Natural killer cell (primary cell): ENCODE data around the gene SHISAL1. TPM values are rescaled to one million over a fixed set of nuclear protein-coding genes. Genes with fewer than 3 reads are reported as not detected.

Experiments used
- ATAC-seq, 3 donors: fragments of 150-1000 bp in 2 of 3; fragments of 200-7000 bp in 1 of 3; cut with Tn5 transposase; 1 replicate in 1 of 3; 2 replicates in 2 of 3; pipeline ENCODE4 v1.10.0; 2021; ENCODE audit warnings: mild to moderate bottlenecking in 2 of 3, moderate library complexity in 2 of 3
- DNase-seq, 2 donors: peaks; one replicate each; pipeline versions ENCODE4 v3.0.0 to v3.0.0-alpha.2; 2013 to 2021; ENCODE audit warnings: mixed read lengths in 1 of 2
- H3K27ac ChIP-seq: one replicate; pipeline ENCODE4 v1.5.1; 2013; ENCODE audit warnings: mild to moderate bottlenecking, low read length
- H3K27me3 ChIP-seq: one replicate; pipeline ENCODE4 v1.6.1; 2013; ENCODE audit warnings: low read length; ENCODE audit not compliant: control insufficient read depth, insufficient read depth
- H3K36me3 ChIP-seq: one replicate; pipeline ENCODE4 v1.6.1; 2013; ENCODE audit warnings: low read length; ENCODE audit not compliant: control insufficient read depth, insufficient read depth
- H3K4me1 ChIP-seq: one replicate; pipeline ENCODE4 v1.6.1; 2013; ENCODE audit warnings: low read length; ENCODE audit not compliant: control insufficient read depth, insufficient read depth
- H3K4me3 ChIP-seq: one replicate; pipeline ENCODE4 v1.5.1; 2013; ENCODE audit warnings: low read length
- H3K9me3 ChIP-seq: one replicate; pipeline ENCODE4 v1.6.1; 2013; ENCODE audit warnings: low read length; ENCODE audit not compliant: control insufficient read depth, insufficient read depth
- H3K27ac Mint-ChIP-seq, 2 donors: one replicate each; pipeline ENCODE4 v1.8.0; 2022; ENCODE audit warnings: mild to moderate bottlenecking in 2 of 2, mixed read lengths in 2 of 2, moderate library complexity in 1 of 2
- H3K27me3 Mint-ChIP-seq, 2 donors: one replicate each; pipeline ENCODE4 v1.8.0; 2022; ENCODE audit warnings: low read depth in 2 of 2, mixed read lengths in 2 of 2
- H3K36me3 Mint-ChIP-seq: one replicate; pipeline ENCODE4 v1.8.0; 2022; ENCODE audit warnings: mixed read lengths
- H3K4me1 Mint-ChIP-seq, 2 donors: one replicate each; pipeline ENCODE4 v1.8.0; 2022; ENCODE audit warnings: mixed read lengths in 2 of 2
- H3K4me3 Mint-ChIP-seq: one replicate; pipeline ENCODE4 v1.8.0; 2022; ENCODE audit warnings: mild to moderate bottlenecking, moderate library complexity, mixed read lengths
- H3K9me3 Mint-ChIP-seq, 2 donors: one replicate each; pipeline ENCODE4 v1.8.0; 2022; ENCODE audit warnings: mixed read lengths in 2 of 2
- WGBS: methylation state at CpG from one replicate; pipeline ENCODE4 v1.1.7; 2013; ENCODE audit warnings: missing lambda C conversion rate; ENCODE audit not compliant: insufficient coverage; 5-methylcytosine and 5-hydroxymethylcytosine counted together
- intact Hi-C: fragments of 100-400 bp; cut with micrococcal nuclease; formaldehyde crosslinking; loops from one replicate; pipeline ENCODE4 v1.14.2; 2022
- total RNA-seq, 4 donors: library from RNA; stranded (reverse); fragments of 120-200 nt in 1 of 4; gene quantifications; one replicate each; pipeline versions ENCODE4 v1.2.3 to v1.2.4, GENCODE V29; 2013 to 2022
- TF ChIP-seq, protein P1 (sequence below): fragments of 200-600 bp; IDR thresholded peaks from one replicate; pipeline ENCODE4 v1.8.0; 2022; ENCODE audit warnings: antibody characterized with exemption

SHISAL1 gene
- total RNA-seq, 3 donors from 2014 or later (not counting 1 experiment from before 2014, with no cell fraction given): not detected

DNA sequence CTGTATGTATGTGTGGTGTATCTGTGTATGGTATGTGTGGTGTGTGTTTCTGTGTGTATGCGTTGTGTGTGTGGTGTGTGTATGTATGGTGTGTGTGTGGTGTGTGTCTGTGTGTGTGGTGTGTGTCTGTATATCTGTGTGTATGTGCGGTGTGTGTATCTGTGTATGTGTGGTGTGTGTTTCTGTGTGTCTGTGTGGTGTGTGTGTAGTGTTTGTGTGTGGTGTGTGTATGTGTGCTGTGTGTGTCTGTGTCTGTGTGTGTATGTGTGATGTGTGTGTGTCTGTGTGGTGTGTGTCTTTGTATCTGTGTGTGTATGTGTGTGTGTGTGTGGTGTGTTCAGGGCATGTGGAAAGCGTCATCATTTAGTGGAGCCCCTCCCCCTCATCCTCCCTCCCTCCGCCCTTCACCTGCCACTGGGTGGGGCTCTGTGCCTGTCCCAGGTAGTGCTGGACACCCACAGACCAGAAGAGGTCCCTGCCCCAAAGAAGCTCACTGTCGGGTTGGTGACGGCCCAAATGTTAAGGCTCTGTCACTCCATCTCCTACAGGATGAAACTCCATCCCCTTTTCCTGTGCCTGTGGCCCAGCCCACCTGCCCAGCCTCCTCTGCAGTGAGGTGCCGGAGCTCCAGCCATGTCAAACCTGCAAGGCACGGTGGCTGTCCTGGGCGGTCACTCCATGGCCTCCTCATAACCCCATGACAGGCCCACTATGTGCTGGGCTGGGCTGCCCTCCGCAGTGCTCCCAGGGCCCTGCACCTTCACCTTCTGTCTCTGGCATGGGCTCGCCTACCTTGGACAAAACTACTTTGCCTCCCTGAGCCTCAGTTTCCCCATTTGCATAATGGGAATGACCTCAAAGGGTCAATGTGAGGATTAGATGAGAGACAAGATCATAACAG is 23.4 kb upstream of the SHISAL1 start:
- ATAC-seq: peak in 1 of 3 donors; percentile 4
- Histone ChIP-seq H3K27ac (no peak overlapping the region), H3K36me3 (no peaks in the 10 kb centered on the region), H3K4me1 (peaks cover 3% of the 10 kb centered on the region), H3K27me3 (peaks cover 3% of the 10 kb centered on the region), H3K4me3 (no peak overlapping the region), H3K9me3 (no peaks in the 10 kb centered on the region)
- peaks cover 0 to 6% of the 10 kb centered on the region in 2 donors for H3K27me3 Mint-ChIP-seq
- intact Hi-C loops: no loop called here
- H3K9me3 Mint-ChIP-seq: no peaks in the 10 kb centered on the region
- H3K4me1 Mint-ChIP-seq: peaks cover 0 to 7% of the 10 kb centered on the region in 2 donors
- no peak overlapping the region for H3K27ac Mint-ChIP-seq
- no peaks in the 10 kb centered on the region for H3K36me3 Mint-ChIP-seq
- H3K4me3 Mint-ChIP-seq: no peak overlapping the region
- TF ChIP-seq, protein P1, sequence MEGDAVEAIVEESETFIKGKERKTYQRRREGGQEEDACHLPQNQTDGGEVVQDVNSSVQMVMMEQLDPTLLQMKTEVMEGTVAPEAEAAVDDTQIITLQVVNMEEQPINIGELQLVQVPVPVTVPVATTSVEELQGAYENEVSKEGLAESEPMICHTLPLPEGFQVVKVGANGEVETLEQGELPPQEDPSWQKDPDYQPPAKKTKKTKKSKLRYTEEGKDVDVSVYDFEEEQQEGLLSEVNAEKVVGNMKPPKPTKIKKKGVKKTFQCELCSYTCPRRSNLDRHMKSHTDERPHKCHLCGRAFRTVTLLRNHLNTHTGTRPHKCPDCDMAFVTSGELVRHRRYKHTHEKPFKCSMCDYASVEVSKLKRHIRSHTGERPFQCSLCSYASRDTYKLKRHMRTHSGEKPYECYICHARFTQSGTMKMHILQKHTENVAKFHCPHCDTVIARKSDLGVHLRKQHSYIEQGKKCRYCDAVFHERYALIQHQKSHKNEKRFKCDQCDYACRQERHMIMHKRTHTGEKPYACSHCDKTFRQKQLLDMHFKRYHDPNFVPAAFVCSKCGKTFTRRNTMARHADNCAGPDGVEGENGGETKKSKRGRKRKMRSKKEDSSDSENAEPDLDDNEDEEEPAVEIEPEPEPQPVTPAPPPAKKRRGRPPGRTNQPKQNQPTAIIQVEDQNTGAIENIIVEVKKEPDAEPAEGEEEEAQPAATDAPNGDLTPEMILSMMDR: no peak
- no peak for DNase-seq
- 68% methylated on average over 11 of the region's 11 CpGs for WGBS

DNA sequence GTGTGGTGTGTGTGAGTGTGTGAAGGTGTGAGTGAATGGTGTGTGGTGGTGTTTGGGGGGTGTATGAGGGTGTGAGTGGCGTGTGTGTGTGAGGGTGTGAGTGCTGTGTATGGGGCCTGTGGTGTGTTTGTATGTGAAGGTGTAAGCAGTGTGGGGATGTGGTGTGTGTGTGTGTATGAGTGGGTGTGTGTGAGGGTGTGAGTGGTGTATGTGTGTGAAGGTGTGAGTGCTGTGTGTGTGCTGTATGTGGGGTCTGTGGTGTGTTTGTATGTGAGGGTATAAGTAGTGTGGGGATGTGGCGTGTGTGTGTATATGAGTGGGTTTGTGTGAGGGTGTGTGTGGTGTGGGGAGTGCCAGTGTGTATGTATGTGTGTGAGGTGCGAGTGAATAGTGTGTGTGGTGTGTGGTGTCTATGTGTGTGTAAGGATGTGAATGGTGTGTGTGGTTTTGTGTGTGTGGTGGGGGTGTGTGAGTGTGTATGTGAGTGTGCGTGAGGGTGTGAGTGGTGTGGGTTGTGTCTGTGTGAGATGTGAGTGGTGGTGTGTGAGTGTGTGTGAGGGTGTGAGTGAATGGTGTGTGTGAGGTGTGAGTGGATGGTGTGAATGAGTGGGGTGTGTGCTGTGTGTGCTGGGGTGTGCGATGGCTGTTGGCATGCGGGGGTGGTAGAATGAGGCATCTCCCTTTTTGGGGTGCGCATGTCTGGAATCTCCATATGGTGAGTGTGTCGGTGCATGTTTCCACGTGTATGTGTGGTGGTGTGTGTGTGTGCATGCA is 22.5 kb upstream of the SHISAL1 start:
- Histone ChIP-seq H3K27me3 (peaks cover 11% of the 10 kb centered on the region), H3K27ac (no peak overlapping the region), H3K4me1 (peaks cover 12% of the 10 kb centered on the region), H3K4me3 (no peak overlapping the region), H3K9me3 (no peaks in the 10 kb centered on the region), H3K36me3 (no peaks in the 10 kb centered on the region)
- Mint-ChIP-seq H3K36me3 (no peaks in the 10 kb centered on the region), H3K27me3 (peaks cover 0 to 6% of the 10 kb centered on the region in 2 donors), H3K9me3 (no peaks in the 10 kb centered on the region), H3K4me1 (peaks cover 0 to 7% of the 10 kb centered on the region in 2 donors), H3K27ac (no peak overlapping the region), H3K4me3 (no peak overlapping the region)
- no peak for DNase-seq
- 89% methylated on average over 9 of the region's 9 CpGs for WGBS
- TF ChIP-seq, protein P1: no peak
- ATAC-seq: peak in 1 of 3 donors; percentile 36
- intact Hi-C loops: no loop called here

DNA sequence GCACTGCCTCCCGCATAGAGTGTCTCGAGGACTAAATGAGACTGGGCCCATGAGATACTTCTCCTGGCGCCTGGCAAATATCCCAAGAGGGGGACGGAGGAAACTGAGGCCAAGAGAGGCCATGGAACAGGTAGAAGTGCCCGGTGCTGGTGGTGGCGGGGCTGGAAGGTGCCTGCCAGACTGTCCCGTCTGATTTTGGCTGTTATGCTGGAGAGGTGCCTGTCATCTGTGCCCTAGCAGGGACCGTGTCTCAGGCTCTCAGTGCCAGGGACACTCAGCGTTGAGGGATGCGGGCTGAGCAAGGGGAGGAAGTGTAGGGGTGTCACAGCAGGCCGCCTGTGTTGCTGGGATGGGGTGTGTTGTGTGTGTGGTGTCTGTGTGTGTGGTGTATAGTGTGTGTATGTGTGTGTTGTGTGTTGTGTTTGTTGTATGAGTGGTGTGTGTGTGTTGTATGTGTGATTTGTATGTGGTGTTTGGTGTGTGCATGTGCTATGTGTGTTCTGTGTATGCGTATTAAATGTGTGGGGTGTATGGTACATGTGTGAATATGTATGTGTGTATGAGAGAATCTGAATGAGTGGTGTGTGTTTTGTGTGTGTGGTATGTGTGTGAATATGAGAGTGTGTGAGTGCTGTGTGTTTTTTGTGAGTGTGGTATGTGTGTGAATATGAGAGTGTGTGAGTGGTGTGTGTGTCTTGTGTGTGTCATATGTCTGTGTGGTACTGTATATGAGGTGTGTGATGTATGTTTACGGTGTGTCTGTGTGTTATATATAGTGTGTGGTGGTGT is 21.3 kb upstream of the SHISAL1 start:
- Mint-ChIP-seq H3K4me3 (no peak overlapping the region), H3K36me3 (no peaks in the 10 kb centered on the region), H3K27me3 (peaks cover 3 to 11% of the 10 kb centered on the region in 2 donors), H3K9me3 (no peaks in the 10 kb centered on the region), H3K4me1 (peaks cover 0 to 10% of the 10 kb centered on the region in 2 donors), H3K27ac (no peak overlapping the region)
- ATAC-seq (peak in 1 of 3 donors; percentile 14), DNase-seq (no peak)
- peaks cover 24% of the 10 kb centered on the region for H3K4me1 ChIP-seq
- intact Hi-C loops: no loop called here
- H3K27ac ChIP-seq: no peak overlapping the region
- TF ChIP-seq, protein P1: no peak
- no peaks in the 10 kb centered on the region for H3K36me3 ChIP-seq
- H3K4me3 ChIP-seq: no peak overlapping the region
- H3K9me3 ChIP-seq: no peaks in the 10 kb centered on the region
- WGBS: 87% methylated on average over 13 of the region's 13 CpGs
- H3K27me3 ChIP-seq: peaks cover 20% of the 10 kb centered on the region
